DMS79 treated with DMSO at 0.1 percent for 48 hours (cell line): ENCODE data around the gene LRRC36.
A peak's percentile ranks its signal among the peaks of the same experiment; 100 is the strongest.

Experiments used
- DNase-seq: peaks from one replicate; lab custom pipeline; 2025; lab: John Stamatoyannopoulos, UW

Gene LRRC36

DNA sequence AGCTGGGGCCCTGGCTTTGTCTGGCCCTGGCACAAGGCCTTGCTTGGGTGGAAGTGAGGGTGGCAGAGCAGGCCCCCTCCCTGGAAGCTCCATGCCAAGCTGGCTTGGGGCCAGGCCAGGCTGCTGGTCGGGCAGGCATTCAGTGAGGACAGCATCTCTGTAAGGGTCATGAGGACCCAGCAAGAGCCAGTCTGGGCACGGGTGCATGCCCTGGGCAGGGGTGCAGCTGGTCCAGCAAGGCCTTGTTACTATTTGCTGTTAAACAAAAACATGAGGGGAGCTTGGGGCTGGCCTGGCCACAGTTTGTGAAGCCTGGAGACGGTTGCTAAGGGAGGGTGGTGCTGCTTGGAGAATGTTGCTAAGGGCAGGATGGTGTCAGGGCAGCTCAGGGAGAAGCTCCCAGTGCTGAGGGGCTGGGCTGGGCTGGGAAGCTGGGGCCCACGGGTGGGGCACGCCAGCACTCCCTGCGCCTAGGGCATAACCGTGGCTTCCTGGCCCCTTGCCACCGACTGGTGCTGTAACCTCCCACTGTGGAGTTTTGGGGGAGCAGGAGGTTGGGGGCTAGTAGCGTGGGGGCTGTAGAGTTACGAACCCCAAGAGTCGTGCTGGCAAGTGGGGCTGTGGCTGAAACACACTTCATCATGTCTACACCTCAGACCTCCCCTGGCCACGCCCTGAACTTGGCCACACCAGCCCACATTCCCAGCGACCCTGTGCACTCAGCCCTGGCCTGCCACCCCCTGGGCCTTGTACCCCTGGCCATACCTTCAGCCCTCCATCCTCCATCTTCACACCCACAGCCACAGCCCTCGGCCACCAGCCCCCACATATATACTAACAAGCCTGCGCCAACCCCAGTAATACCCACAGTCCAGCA is 65.0 kb downstream of the LRRC36 start:
- no peak for DNase-seq

DNA sequence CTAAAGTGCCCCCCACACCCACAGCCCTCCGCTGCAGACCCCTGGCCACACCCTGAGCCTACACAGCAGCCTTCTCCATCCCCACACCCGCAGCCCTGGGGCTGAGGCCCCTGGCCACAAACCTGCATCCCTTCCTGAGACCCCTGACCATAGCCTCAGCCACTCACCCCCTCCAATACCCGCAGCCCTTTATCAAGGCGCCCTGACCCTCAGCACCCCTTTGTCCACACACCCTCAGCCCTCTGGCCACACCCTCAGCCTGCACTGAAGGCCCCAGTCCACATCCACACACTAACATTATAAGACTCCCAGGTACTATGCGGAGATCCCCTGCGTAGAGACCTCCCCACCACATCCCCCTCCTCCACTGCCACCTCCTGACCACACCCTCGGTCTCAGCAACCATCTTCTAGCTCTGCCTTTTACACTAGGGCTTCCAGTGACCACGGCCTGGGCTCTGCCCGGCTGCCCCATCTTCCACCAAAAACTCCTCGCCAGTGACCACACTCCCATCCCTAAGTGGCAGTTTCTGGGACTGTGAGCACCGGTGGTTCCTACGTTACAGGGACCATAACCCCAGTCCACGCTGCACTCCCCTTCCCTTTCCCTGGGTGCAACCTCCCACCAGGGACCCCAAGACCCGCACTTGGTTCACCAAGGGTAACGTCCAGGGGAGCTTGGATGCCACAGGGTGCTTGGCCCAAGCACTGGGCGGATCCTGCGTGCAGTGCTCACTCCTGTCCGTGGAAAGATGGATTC is 65.9 kb downstream of the LRRC36 start:
- no peak for DNase-seq

DNA sequence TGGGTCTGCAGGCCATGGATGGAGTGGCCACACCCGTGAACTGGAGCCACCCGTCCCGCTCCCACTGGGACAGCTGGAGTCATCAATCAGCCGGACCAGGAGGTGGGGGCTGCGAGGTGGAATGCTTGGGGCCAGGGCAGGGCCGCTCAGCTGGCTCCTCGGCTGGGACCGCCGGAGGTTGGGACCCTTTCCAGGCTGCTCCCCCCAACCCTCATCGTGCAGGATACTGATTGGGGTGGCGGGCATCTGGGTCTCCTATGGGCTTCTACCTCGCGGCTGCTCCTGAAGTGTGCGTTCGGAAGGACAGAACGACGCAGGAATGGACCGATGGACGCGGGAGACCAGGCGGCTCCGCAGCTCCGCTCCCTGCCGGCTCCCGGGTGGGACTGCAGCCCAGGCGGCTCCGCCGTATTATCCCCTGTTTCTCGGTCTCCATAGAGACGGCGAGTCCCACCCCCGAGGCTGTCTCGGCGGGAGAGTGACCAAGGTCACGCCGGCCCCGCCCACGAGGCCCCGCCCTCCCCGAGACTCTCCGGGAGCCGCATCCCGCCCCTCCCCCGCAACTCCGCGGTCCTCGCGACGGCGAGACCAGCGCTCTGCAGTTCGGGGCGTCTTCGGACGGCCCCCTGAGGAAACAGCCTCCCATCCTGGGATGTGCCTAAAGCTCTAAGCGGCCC is 66.6 kb downstream of the LRRC36 start, which contains the start of gene TPPP3:
Gene TPPP3, minus strand, starts transcription at position 388 of the 677 bp plus-strand sequence. CDS start 2,387 bp downstream, outside the sequence.
- peak; percentile 42 for DNase-seq

DNA sequence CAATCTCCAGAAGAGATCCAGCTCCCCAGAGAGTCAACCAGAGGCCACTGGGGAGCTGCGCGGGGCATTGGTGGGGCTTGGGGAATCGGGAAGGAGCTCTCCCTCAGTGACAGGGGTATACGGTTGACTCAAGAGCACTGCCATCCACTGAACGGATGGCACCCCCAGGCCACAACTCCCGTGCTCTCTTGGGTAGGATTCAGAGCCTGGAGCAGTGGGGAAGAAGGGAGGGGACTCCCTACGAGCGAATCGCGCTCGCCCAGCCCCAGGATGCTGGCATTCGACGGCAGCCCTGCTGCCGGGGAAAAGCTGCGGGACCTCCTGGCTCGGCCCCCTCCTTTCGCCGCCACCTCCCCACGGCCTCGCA is 67.2 kb downstream of the LRRC36 start:
- no peak for DNase-seq

DNA sequence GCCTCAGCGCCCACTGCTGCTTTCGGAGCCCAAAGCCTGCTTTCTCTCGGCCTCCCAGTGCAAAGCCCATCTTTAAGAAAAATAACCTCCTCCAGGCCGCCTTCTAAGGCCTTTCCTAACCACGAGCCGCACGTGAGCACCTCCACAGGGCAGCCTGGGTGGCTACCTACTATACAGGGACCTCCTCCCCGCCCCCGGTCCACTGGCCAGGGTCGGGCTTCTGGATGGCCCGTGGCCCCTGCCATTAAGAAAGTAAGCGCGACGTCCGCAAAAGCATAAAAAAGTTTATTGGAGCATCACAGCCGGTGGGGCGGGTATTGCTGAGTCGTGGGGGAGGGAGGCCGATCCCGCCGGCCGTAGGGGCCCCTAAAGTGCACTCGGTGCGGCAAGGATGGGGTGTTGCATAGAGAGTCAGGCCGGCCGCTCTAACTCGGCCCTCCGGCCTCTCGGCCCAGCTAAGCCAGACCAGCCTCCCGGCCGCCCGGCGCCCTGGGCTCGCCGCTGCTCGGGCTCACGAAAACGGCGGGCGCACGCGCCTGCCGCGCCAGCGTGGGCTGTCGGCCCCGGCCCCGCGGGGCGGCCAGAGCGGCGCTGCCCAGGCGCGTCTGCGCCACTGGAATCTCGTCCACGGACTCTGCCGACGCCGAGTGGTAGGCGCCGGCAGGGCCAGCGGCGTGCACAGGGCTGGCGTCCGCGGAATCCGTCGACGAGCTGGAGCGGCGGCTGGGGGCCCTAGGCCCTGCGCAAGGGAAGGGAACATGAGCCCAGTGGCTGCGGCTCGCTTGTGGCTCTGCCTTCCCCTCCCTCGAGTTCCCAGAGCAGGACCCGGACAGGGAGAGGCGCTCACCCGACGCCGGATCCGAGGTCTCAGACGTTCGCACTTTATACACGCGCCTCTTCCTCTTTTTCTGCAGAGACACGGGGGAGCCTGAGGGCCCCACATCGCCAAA is 67.8 kb downstream of the LRRC36 start:
- DNase-seq: no peak

DNA sequence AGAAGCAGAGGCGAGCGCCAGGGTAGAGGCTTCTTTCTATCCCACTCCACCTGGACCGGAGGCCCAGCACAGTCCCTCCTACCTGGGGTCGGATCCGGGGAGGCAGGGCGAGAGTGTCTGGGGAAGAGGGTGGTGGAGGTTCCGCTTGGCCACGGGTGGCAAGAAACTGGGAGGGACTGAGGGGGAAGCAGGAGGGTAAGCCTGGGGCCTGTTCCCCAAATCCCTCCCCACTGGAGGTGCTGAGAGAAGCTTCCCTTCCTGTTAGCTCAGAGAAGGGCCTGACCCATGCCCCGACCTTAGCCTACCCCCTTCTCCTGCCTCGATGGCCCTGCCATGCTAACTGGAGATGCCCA is 68.5 kb downstream of the LRRC36 start:
- DNase-seq: no peak

DNA sequence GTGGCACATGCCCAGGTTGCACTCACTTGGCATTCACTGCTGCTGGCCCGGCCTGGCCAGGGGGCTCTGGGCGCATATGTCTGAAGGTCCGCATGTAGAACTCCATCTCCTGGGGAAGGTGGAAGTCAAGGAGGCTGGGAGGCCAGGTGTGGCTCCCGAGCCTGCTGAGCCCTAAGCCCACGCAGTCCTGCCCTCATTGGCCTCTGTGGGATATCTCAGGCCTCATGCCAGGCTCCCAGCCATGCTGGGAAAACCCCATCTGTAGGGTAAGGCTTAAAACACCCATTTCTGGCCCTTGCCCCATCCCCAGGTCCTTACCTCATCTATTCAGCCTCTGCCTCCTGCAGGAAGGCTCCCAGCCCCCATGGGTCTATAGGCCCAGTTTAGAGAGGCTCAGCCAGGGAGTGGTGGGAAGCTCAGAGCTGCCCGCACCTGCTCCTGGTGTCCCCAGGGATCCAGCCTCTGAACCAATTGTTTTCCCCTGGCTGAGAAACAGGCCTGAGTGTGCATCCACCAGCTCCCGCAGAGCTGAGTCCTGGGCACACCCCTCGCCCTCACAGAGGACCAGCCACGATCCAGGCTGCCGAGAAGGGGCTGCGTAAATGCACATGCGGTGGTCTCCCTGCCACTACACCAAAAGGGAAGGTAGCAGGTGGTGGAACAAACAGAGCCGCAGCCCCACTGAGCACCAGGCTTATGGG is 69.0 kb downstream of the LRRC36 start:
- DNase-seq: peak; percentile 47

DNA sequence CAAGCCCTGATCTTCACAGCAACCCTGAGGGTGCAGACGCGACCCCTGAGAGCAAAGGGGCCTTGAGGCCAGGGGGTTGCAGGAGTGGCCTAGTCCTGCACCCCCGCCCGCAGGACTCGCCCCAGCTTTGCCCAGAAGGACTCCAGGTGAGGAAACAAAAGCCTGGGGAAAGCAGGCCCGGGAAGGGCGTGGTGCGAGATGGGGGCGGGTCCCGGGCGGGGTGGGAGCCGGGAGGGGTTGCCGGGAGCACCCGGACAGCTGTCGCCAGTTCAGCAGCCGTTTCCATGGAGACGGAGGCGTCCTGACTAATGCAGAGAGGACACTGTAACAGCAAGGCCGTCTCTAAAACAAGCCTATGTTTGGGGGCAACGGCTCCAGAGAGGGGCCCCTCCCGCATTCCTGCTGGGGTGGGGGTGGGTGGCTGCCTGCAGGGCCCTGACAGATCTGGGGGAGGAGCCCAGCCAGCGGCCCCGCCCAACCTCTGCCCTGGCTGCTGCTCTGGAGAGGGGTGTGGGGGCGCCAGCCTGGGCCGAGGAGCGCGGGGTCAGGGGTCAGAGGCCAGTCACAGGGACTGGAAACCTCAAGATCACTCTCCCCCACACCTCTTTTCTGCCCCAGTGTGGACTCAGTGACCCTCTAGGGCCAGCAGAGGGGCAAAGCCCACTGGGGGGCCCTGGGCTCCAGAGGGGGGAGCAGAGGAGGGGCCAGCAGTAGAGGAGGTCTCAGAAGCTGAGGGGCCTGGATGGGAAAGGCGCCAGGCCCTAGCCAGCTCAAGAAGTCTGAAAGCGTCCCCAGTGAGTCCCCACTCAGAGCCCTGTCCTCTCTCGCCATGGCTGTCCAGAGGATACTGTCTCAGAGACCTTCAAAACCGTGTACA is 69.8 kb downstream of the LRRC36 start:
- peak; percentile 72 for DNase-seq

DNA sequence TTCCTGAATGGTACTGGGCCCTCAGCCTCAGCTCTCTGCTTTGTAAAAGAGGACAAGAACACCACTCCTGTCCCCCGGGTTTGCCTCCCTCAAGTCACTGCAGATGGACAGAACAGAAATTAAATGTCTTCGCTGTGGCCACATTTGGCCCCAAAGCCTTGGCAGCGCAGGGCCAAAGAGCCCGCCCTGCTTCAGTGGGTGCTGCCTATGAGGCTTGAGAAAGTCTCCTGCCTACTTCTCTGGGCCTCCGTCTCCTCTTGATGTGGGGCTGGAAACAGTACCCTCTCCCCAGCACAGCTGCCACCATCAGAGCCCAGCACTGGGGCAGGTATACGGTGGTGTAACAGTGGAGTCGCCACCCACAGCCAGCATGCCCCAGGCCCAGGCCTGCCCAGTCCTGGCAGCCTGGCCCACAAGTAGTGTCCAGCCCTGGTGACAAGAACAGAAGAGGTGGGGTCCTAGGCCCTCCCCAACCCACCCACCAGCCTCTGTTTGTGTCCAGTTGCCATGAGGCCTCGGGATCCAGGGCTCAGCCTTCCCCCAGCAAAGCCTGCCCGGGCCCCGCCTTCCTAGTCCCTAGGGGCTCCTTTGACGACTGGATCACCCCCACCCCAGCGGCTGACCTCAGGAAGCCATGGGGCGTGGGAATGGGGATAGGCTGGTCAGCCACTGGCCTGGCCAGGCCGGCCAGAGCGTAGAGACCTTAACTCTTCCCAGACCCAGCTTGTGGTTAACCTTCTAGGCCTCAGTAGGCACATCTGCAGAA is 70.6 kb downstream of the LRRC36 start:
- DNase-seq: no peak

DNA sequence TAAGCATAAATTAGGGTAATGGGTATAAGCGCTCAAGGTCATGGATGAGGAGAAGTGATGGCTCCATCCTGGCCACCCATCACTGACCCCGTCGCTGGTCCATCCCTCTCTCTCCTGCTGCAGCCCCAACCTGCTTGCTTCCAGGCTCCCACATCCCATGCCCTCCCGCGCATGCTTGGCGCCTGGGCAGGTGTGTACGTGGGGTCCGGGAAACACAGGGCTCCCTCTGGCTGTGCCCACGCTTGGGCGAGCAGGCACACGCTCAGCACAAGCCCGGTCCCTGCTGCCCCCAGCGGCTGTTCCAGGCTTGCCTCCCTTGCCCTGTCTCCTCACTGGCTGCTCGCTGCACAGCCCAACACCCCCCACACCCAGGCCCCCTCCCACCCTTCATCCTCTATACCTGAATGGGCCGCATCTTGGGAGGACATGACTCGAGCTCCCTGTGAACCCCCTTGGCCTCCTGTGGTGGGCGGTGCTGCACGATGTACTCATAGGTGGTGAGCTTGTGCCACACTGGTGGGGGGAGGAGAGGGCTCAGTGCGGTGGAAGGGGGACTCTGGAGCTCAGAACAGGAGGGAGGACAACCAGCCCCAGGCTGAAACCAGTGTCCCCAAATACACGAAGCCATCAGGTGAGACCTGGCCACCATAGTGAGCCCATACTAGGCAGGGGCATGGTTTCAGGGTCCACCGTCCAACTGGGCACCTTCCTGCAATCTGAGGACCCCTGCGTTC is 71.4 kb downstream of the LRRC36 start:
- DNase-seq: no peak

DNA sequence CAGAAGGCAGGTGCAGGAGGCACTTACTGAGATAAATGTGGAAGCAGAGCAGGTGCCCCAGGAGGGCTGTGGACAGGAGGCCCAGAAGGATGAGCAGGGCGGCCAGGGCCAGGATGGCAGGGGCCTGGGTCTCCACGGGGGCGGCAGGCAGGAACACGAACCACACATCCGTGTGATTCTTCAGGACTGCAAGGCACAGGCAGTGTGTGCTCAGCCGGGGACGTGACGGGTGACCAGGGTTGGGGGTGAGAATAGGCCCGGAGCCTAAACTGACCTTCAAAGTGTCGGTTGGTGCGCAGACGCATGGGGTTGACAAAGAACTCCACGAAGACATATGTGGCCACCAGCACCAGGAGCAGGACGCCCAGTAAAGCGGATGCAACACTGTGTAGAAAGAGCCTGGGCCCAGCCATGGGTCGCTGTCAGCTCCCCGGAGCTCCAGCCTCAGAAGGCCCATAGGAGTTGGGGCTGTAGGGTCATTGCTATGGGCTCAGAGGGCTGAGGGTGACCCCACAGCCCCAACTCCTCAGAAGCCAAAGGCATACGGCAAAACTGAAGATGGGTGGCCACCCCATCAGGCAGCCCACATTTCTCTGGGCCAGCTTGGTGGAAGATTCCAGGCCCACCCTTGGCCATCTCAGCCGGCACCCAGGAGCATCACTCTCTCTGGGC is 72.1 kb downstream of the LRRC36 start:
- DNase-seq: no peak

DNA sequence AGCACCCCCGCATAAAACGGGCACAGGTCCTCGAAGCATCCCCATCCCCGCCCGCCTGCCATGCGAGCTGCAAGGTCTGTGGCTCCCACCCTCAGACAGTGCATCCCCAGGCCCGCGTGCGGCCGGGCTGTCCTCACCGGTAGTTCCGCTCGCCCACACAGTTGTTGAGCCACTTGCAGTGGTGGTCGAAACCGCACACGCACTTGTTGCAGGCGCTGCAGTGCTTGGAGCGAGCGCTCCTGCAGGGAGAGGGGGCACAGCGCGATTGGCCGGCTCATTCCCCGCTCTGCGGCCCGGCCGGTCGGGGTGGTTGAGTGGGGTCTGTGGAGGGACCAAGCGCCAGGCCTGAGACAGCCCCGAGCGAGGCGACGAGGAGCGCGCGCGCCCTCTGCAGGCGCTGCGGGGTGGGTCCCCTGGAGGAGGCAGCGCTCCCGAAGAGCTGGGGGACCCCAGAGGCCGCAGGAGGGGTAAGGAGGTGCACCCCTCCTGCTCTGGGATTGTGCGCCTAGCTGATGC is 72.7 kb downstream of the LRRC36 start:
- no peak for DNase-seq

DNA sequence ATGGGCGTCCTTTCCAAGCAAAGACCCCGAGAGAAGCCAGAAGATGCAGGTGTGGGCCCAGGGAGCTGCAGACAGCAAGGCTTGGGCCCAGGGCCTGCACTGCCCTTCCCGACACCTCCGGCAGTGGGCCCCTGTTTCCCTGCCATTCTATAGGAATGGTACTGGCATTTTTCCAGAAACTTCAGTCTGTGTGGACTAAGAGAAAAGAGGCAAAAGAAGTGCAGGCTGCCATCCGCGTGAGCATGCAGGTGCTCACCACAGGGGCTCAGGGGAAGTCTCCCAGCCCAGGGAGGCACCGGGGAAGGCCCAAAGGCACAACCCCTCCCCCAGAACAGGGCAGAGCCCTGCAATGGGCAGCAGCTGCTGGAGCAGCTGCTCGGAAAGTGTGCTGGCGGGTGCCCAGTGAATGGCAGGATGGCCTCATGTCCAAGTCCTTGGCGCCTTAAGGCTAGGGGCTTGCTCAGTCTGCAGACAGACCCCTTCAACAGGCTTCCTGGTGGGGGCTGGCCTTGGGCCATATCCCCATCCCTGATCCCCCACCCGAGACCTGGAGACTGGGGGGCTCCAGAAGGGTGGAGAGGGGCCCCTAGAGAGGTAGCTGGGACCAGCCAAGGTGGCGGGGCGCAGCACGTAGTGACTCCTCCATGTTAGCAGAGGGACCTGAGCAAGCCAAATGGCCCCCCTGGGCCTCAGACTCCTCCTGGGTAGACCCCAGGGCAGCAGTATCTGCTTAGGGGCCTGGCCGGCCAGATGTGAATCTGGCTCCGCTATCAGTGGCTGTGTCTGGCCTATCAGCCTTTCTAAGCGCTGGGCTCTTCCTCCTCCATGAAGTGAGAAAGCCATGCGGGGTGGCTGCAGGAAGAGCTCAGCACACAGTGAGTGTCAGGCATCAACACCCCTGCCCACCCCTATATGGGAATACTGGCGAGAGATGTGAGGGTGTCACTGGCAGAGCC is 73.4 kb downstream of the LRRC36 start:
- no peak for DNase-seq

DNA sequence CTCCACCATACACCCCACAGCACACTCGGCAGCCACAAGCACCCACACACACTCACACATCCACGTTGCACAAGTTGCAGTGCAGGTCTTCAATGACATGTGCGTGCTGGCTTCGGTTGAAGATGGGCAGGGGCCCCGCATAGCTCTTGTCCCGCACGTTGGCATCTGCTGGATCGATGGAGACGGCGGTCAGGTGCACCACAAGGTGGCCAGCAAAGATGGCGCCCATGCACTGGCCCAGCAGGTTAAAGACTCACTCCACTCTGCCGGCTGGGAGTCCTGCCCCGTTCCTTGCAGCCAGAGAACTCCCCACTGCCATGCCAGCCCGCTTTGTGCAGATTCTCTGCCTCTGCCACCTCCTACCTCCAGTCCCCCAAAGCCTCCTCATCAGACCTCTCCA is 74.3 kb downstream of the LRRC36 start:
- DNase-seq: no peak

DNA sequence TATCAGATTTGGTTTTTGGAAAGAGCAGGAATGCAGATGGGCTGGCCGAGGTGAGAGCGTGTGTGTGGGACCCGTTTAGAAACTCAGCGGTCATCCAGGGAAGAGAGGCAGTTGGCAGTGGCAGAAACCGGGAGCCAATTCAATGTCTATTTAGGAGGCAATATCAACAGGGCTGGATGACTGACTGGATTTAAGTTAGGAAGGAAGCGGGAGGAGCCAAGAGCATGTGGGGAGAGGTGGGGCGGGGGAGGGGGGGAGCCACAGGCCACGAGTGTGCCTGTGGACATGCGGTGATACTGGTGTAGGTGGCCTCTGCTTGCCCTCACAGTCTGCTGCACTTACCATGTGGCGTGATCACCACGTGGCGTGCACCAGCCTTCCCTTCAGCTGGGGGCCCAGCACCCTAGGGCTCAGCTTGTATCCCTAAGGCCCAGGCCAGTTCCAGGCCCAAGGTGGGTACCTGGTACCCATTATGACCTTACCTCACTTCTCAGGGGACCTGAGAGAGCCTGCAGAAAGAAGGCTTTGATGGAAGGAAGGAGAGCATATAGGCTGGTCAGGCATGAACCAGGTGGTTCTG is 77.5 kb downstream of the LRRC36 start:
- no peak for DNase-seq

DNA sequence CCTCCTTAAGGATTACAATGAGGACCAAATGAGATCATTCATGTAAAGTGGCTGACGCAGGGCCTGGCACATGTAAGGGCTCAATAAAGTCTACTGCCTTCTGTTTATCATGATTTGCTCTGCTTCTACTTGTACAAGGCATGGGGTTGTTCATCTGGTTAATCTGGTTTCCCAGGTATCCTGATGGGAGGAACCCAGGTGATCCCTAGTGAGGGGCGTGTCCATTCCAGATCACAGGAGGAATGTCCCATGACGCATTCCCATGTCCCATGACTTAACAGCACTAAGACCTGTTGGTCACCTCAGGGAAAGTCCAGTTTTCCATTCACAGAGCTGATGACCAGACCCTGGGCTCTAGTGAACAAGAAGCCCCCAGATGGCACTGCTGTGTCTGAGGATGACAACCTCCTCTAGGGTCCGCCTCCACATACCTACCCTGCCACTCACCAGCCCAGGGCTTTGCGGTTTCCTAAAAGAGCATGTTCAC is 78.2 kb downstream of the LRRC36 start:
- DNase-seq: peak; percentile 7
